Caco-2 (cell line): ENCODE measurements around the gene CACNA1A. TPM values are rescaled to one million over a fixed set of nuclear protein-coding genes. Genes with fewer than 3 reads are reported as not detected.

Experiments used
- BruUV-seq: library from RNA; stranded (reverse); fragments of 400-500 nt; replicated peaks from 2 replicates; lab custom pipeline; 2021; lab: Mats Ljungman, UMichigan
- CTCF ChIA-PET: fragments of 300-600 bp; sonication (Branson Sonifier 250); formaldehyde crosslinking; loops from one replicate; lab custom pipeline; 2022; ENCODE audit warnings: antibody characterized with exemption; lab: Charles Lee
- POLR2A ChIA-PET: fragments of 300-600 bp; sonication (Branson Sonifier 250); formaldehyde crosslinking; loops from one replicate; lab custom pipeline; 2022; ENCODE audit warnings: antibody characterized with exemption; lab: Charles Lee
- DNase-seq, 2 experiments: peaks; one replicate each; pipeline versions ENCODE4 v3.0.0 to v3.0.0-alpha.2; 2020 to 2022
- H3K27me3 ChIP-seq: replicated peaks from 2 replicates; pipeline ENCODE4 v1.6.0; 2011; ENCODE audit warnings: low read length; ENCODE audit not compliant: control insufficient read depth, insufficient read depth
- H3K36me3 ChIP-seq: 2 replicates; pipeline ENCODE4 v1.5.1; 2011; ENCODE audit warnings: low read length; ENCODE audit not compliant: control insufficient read depth, insufficient read depth
- H3K4me1 ChIP-seq: fragments of 250-450 bp; sonication (Bioruptor Pico); 2 replicates; pipeline ENCODE4 v1.5.1; 2020; ENCODE audit warnings: mild to moderate bottlenecking
- H3K4me3 ChIP-seq: 2 replicates; pipeline ENCODE4 v1.5.1; 2011; ENCODE audit warnings: low read depth, mild to moderate bottlenecking, control low read depth, low read length
- H3K9me3 ChIP-seq: fragments of 250-450 bp; sonication (Bioruptor Pico); 2 replicates; pipeline ENCODE4 v1.5.1; 2020; ENCODE audit warnings: mild to moderate bottlenecking, moderate library complexity
- H3K27ac Mint-ChIP-seq: one replicate; pipeline ENCODE4 v1.8.0; 2022; ENCODE audit warnings: mixed read lengths; ENCODE audit not compliant: unreplicated experiment
- H3K27me3 Mint-ChIP-seq: one replicate; pipeline ENCODE4 v1.8.0; 2022; ENCODE audit warnings: mixed read lengths; ENCODE audit not compliant: insufficient read depth, unreplicated experiment
- H3K36me3 Mint-ChIP-seq: one replicate; pipeline ENCODE4 v1.8.0; 2022; ENCODE audit warnings: mild to moderate bottlenecking, mixed read lengths; ENCODE audit not compliant: insufficient read depth, unreplicated experiment
- H3K4me1 Mint-ChIP-seq: one replicate; pipeline ENCODE4 v1.8.0; 2022; ENCODE audit warnings: low read depth, mixed read lengths; ENCODE audit not compliant: unreplicated experiment
- H3K4me3 Mint-ChIP-seq: one replicate; pipeline ENCODE4 v1.8.0; 2022; ENCODE audit warnings: mild to moderate bottlenecking, moderate library complexity, mixed read lengths; ENCODE audit not compliant: unreplicated experiment
- H3K9me3 Mint-ChIP-seq: one replicate; pipeline ENCODE4 v1.8.0; 2022; ENCODE audit warnings: mixed read lengths; ENCODE audit not compliant: unreplicated experiment
- CTCF ChIP-seq, 2 experiments: fragments of 200-600 bp in 1 of 2; IDR thresholded peaks; 1 replicate in 1 of 2; 2 replicates in 1 of 2; pipeline versions ENCODE4 v1.5.1 to v1.8.0; 2011 to 2022; ENCODE audit warnings: antibody characterized with exemption in 1 of 2, control low read depth in 1 of 2, inconsistent platforms in 1 of 2, low read depth in 1 of 2, low read length in 1 of 2, mild to moderate bottlenecking in 1 of 2, moderate library complexity in 1 of 2; ENCODE audit not compliant: insufficient read depth in 1 of 2, severe bottlenecking in 1 of 2, unreplicated experiment in 1 of 2
- intact Hi-C: fragments of 100-400 bp; cut with micrococcal nuclease; formaldehyde crosslinking; loops from one replicate; pipeline ENCODE4 v1.10.0; 2022; ENCODE audit not compliant: unreplicated experiment
- total RNA-seq: library from RNA; stranded (reverse); gene quantifications from 2 replicates; pipeline ENCODE4 v1.2.3, GENCODE V29; 2022

The CACNA1A gene
- total RNA-seq, 1 experiment from 2014 or later = not detected

GRCh38 chr19:13366529-13367143 lies 139.6 kb downstream of the CACNA1A start:
- no peak overlapping the region for H3K4me3 Mint-ChIP-seq
- DNase-seq = peak in 1 of 2 experiments; percentile 14

GRCh38 chr19:13363954-13364353 lies 142.3 kb downstream of the CACNA1A start:
- Mint-ChIP-seq H3K36me3 (no peaks in the 10 kb centered on the region), H3K27ac (no peak overlapping the region), H3K27me3 (peaks cover 6% of the 10 kb centered on the region), H3K4me3 (no peak overlapping the region), H3K9me3 (no peaks in the 10 kb centered on the region), H3K4me1 (no peaks in the 10 kb centered on the region)
- intact Hi-C loops = loop anchor here (10.0 kb wide), 2 partner anchors 61 to 231 kb away; no protein-coding TSS in a partner anchor
- CTCF ChIA-PET = no interaction called here
- no TSS peak for BruUV-seq
- no peaks in the 10 kb centered on the region for H3K4me1 ChIP-seq
- no peak overlapping the region for H3K4me3 ChIP-seq
- no peak for DNase-seq
- POLR2A ChIA-PET = no interaction called here
- TF ChIP-seq CTCF (IDR thresholded peaks at IDR 0.05; ENCODE audit: insufficient read depth in 1 of 2, low read depth in 1 of 2, low read length in 1 of 2, severe bottlenecking in 1 of 2, unreplicated experiment in 1 of 2) = no peak
- no peaks in the 10 kb centered on the region for H3K36me3 ChIP-seq
- H3K27me3 ChIP-seq = no peaks in the 10 kb centered on the region
- H3K9me3 ChIP-seq = no peaks in the 10 kb centered on the region

More at GRCh38 chr19:13366529-13367143, 139.6 kb downstream of the CACNA1A start:
- Mint-ChIP-seq H3K27ac (no peak overlapping the region), H3K9me3 (no peaks in the 10 kb centered on the region), H3K27me3 (peaks cover 8% of the 10 kb centered on the region), H3K4me1 (no peaks in the 10 kb centered on the region), H3K36me3 (no peaks in the 10 kb centered on the region)
- TF ChIP-seq CTCF (IDR thresholded peaks at IDR 0.05; ENCODE audit: insufficient read depth in 1 of 2, low read depth in 1 of 2, low read length in 1 of 2, severe bottlenecking in 1 of 2, unreplicated experiment in 1 of 2) = peak; percentile 34 to 42
- H3K4me3 ChIP-seq = no peak overlapping the region
- H3K36me3 ChIP-seq = no peaks in the 10 kb centered on the region
- no peaks in the 10 kb centered on the region for H3K27me3 ChIP-seq
- intact Hi-C loops = loop anchor here (10.0 kb wide), 2 partner anchors 58 to 228 kb away; no protein-coding TSS in a partner anchor
- no peaks in the 10 kb centered on the region for H3K9me3 ChIP-seq
- POLR2A ChIA-PET = no interaction called here
- CTCF ChIA-PET = no interaction called here
- H3K4me1 ChIP-seq = no peaks in the 10 kb centered on the region
- no TSS peak for BruUV-seq

- H3K36me3 Mint-ChIP-seq = no peaks in the 10 kb centered on the region
- H3K4me3 Mint-ChIP-seq = no peak overlapping the region
- intact Hi-C loops = loop anchor here (10.0 kb wide), 2 partner anchors 62 to 232 kb away; no protein-coding TSS in a partner anchor
- no peaks in the 10 kb centered on the region for H3K27me3 ChIP-seq
- H3K36me3 ChIP-seq = no peaks in the 10 kb centered on the region
- no peak overlapping the region for H3K4me3 ChIP-seq
- no peaks in the 10 kb centered on the region for H3K9me3 Mint-ChIP-seq
- no peaks in the 10 kb centered on the region for H3K4me1 Mint-ChIP-seq
- CTCF ChIA-PET = no interaction called here
- peaks cover 12% of the 10 kb centered on the region for H3K27me3 Mint-ChIP-seq
- POLR2A ChIA-PET = no interaction called here
- BruUV-seq = no TSS peak
- no peaks in the 10 kb centered on the region for H3K9me3 ChIP-seq
- H3K27ac Mint-ChIP-seq = no peak overlapping the region
- DNase-seq = no peak
- no peaks in the 10 kb centered on the region for H3K4me1 ChIP-seq
- TF ChIP-seq CTCF (IDR thresholded peaks at IDR 0.05; ENCODE audit: insufficient read depth in 1 of 2, low read depth in 1 of 2, low read length in 1 of 2, severe bottlenecking in 1 of 2, unreplicated experiment in 1 of 2) = no peak
Observed at GRCh38 chr19:13363245-13363644, 143.0 kb downstream of the CACNA1A start.
